GM12873 (cell line): Measurements from ENCODE around the gene PLCL1.

Source experiments
- TF ChIP-seq, protein P1 (sequence below): IDR thresholded peaks from 2 replicates; pipeline ENCODE4 v1.5.1; 2012; ENCODE audit warnings: low read depth, mild to moderate bottlenecking, moderate library complexity, low read length, control low read depth; ENCODE audit not compliant: insufficient read depth; ENCODE audit errors: missing control alignments

Gene PLCL1

DNA sequence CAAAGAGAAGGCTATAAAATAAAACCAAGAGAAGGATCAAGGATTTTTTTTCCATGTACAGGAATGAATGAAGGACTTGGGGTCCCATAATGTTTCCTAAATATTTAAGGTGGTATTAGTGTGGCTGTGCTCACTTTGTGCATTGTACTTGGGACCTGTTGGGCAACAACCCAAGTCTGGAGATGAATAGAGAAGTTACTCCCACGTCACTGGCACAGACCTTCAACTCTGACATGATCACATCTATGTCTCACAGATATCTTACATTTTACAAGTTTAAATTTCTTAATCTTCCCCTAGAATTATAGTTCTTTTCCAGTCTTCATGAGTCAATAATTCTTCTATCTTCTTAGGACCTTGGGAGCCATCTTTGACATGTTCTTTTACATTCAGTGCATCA, 133.4 kb downstream of the PLCL1 start:
- TF ChIP-seq, protein P1, sequence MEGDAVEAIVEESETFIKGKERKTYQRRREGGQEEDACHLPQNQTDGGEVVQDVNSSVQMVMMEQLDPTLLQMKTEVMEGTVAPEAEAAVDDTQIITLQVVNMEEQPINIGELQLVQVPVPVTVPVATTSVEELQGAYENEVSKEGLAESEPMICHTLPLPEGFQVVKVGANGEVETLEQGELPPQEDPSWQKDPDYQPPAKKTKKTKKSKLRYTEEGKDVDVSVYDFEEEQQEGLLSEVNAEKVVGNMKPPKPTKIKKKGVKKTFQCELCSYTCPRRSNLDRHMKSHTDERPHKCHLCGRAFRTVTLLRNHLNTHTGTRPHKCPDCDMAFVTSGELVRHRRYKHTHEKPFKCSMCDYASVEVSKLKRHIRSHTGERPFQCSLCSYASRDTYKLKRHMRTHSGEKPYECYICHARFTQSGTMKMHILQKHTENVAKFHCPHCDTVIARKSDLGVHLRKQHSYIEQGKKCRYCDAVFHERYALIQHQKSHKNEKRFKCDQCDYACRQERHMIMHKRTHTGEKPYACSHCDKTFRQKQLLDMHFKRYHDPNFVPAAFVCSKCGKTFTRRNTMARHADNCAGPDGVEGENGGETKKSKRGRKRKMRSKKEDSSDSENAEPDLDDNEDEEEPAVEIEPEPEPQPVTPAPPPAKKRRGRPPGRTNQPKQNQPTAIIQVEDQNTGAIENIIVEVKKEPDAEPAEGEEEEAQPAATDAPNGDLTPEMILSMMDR: no peak

DNA sequence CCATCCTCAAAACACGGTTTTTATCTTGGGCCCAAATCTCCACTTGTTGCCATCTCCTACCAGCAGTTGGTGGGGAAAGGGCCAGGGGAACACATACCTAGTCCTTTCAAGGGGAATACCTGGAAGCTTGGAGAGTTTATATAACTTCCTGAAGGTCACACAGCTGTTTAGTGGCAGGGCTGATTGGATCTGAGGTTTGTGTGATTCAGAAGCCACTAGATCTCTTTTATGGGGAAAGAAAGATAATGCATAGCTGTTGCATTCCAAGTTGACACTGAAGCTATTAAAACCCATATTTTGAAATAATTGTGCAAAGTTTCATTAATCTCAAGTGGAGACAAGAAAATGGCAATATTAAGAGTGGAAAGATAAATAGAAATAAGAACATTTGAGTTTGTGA, 134.2 kb downstream of the PLCL1 start:
- TF ChIP-seq, protein P1: no peak

- TF ChIP-seq, protein P1: no peak
These were observed 135.4 kb downstream of the PLCL1 start for GRCh38 chr2:197939787-197940186.

DNA sequence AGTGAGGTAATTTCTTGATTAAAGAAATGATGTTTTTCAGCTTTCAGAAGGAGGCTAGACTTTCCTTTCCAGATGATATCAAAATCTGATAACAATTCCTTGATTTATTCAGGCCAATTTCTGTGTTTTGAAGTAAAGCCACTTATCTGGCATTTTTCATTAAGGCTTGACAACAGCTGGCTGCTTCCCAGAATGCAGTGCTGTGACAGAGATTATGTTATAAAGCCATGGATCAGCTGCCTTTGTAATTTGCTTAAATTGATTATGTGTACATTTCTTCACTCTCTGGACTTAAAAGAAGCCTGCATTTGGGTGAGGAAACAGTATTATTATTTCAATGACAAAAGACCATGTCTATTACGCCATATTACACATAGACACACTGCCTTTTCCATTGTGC, 136.0 kb downstream of the PLCL1 start:
- TF ChIP-seq, protein P1: no peak

- TF ChIP-seq, protein P1: no peak
These were observed 137.3 kb downstream of the PLCL1 start for GRCh38 chr2:197941715-197942114.

- TF ChIP-seq, protein P1: no peak
These were observed 139.3 kb downstream of the PLCL1 start for GRCh38 chr2:197943731-197944130.

DNA sequence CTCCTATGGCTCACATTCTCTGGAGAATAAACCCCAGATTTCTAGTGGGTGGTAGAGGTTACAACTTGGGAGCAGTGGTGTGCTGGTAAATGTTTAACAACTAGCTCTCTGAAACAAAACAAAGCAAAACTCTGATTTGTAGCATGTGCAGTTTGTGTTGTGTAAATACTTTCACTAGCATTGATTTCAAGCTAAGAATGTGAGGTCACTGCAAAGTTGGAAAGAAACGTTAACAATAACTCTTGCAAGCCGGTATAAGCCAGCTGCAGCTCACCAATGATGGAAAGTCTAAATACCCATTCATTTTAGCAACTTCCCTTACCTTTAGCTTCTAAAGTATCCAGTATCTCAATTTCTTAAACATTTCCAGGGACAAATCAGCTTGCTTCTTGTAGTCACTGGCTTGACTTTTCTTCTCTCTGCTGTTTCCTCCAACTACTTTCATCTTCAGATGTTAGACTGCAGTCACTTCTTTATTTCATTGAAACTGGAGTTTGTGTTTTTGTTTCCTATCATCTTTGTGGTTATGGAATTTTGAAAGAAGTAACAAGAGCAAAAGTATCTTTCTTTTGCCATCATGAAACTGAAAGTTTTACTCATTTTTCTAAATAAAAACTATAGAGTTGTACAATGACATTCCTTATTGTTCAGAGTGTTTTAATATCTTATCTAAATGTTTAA, 140.2 kb downstream of the PLCL1 start:
- TF ChIP-seq, protein P1: no peak
